ENCODE results near the gene RPA1. TPM values are rescaled to one million over a fixed set of nuclear protein-coding genes. Genes with fewer than 3 reads are reported as not detected.

The RPA1 gene
- 61.3 to 80.6 TPM (median 72.8 TPM) in 5 replicates for total RNA-seq (2022; extraction: Qiagen RNA extraction; ENCODE audit: low read depth)

DNA sequence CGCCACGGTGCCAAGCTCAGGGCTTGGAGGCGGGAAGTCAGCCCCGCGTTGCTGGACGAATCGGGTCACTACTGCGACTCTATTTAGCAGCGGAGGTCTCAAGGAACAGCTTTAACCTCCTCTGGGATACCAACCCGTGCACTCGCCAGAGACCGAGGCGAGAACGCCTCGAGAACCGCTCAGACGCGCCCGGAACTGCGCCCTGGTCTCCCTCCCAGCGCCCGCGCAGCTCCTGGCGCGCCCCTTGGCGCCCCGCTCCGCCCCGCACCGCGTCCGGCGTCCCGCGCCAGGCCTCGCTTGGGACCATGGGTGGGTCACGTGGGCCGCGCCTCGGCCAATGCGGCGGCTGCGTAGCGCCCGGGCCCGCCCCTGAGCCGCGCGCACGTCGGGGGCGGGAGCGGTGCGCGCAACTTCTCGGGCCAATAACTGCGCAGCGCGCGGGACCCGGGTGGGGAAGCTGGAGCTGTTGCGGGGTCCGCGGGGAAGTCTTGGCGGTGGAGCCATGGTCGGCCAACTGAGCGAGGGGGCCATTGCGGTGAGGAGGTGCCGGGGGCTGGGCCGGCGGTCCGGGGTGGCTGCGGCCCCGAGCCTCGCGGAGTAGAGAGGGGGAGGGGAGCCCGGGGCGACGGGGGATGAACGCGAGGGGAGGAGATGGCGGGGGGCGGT, at the start of gene RPA1, which contains the start of gene SMYD4:
Gene RPA1 (plus strand): TSS at position 414 of the 666 bp plus-strand sequence. CDS start 89 bp downstream, at position 503.
Gene SMYD4 (minus strand): TSS at position 311 of the 666 bp plus-strand sequence. CDS start 1,908 bp downstream, outside the sequence.

Other genes starting within 250 kb of the RPA1 start
- 2.7 to 7.2 TPM (median 6.3 TPM) in 5 replicates for gene SLC43A2, start 201.2 kb upstream of the RPA1 start, total RNA-seq (2022; extraction: Qiagen RNA extraction; ENCODE audit: low read depth)
- gene SCARF1, start 184.3 kb upstream of the RPA1 start, total RNA-seq (2022; extraction: Qiagen RNA extraction; ENCODE audit: low read depth): 0.25 to 0.39 TPM (median 0.33 TPM) in 5 replicates
- gene RILP, start 180.1 kb upstream of the RPA1 start, total RNA-seq (2022; extraction: Qiagen RNA extraction; ENCODE audit: low read depth): 10.2 to 17.6 TPM (median 16.4 TPM) in 5 replicates
- 238 to 286 TPM (median 264 TPM) in 5 replicates for gene PRPF8, start 145.1 kb upstream of the RPA1 start, total RNA-seq (2022; extraction: Qiagen RNA extraction; ENCODE audit: low read depth)
- 1.3 to 2.0 TPM (median 1.6 TPM) in 5 replicates for gene TLCD2, start 119.6 kb upstream of the RPA1 start, total RNA-seq (2022; extraction: Qiagen RNA extraction; ENCODE audit: low read depth)
- gene WDR81, start 105.3 kb upstream of the RPA1 start, total RNA-seq (2022; extraction: Qiagen RNA extraction; ENCODE audit: low read depth): 13.2 to 33.0 TPM (median 29.4 TPM) in 5 replicates
- gene SERPINF2, start 87.1 kb upstream of the RPA1 start, total RNA-seq (2022; extraction: Qiagen RNA extraction; ENCODE audit: low read depth): 1.7 to 3.1 TPM (median 2.3 TPM) in 5 replicates
- 0.99 to 2.3 TPM (median 1.6 TPM) in 5 replicates for gene SERPINF1, start 67.9 kb upstream of the RPA1 start, total RNA-seq (2022; extraction: Qiagen RNA extraction; ENCODE audit: low read depth)
- 6.8 to 10.2 TPM (median 9.4 TPM) in 5 replicates for gene SMYD4, start 103 bp upstream of the RPA1 start, total RNA-seq (2022; extraction: Qiagen RNA extraction; ENCODE audit: low read depth)
- gene RTN4RL1, start 195.3 kb downstream of the RPA1 start, total RNA-seq (2022; extraction: Qiagen RNA extraction; ENCODE audit: low read depth): 3.4 to 7.3 TPM (median 6.0 TPM) in 5 replicates
- 30.1 to 48.1 TPM (median 43.1 TPM) in 5 replicates for gene DPH1, start 200.1 kb downstream of the RPA1 start, total RNA-seq (2022; extraction: Qiagen RNA extraction; ENCODE audit: low read depth)
- 46.0 to 83.1 TPM (median 74.2 TPM) in 5 replicates for gene OVCA2, start 212.0 kb downstream of the RPA1 start, total RNA-seq (2022; extraction: Qiagen RNA extraction; ENCODE audit: low read depth)
- gene HIC1, start 225.1 kb downstream of the RPA1 start, total RNA-seq (2022; extraction: Qiagen RNA extraction; ENCODE audit: low read depth): 0.28 to 2.7 TPM (median 2.0 TPM) in 5 replicates